GM12874 (cell line): ENCODE data around the gene TMEM178B.

Source experiments
- TF ChIP-seq, protein P1 (sequence below): IDR thresholded peaks from 2 replicates; pipeline ENCODE4 v1.5.1; 2011; ENCODE audit warnings: low read depth, mild to moderate bottlenecking, control low read depth, low read length, moderate library complexity; ENCODE audit not compliant: insufficient read depth

The TMEM178B gene

DNA sequence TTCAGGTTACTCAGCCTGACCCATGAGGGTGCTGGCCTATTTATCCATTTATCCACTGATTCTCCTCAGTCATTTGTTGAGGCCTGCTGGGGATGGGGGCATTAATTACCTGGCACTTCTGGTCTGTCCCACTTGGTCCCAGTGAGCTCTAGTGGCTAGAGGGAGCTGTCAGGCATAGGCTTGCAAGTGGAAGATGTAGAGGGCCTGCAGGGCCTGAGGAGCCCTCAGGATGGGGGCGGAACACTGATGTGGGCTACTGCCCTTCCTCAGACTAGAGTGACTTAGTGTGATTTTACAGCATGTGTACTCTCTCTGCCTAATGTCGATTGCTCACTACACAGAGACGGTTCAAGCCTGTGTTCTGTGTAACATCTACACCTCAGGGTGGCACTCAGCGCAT is 45.3 kb downstream of the TMEM178B start:
- TF ChIP-seq, protein P1, sequence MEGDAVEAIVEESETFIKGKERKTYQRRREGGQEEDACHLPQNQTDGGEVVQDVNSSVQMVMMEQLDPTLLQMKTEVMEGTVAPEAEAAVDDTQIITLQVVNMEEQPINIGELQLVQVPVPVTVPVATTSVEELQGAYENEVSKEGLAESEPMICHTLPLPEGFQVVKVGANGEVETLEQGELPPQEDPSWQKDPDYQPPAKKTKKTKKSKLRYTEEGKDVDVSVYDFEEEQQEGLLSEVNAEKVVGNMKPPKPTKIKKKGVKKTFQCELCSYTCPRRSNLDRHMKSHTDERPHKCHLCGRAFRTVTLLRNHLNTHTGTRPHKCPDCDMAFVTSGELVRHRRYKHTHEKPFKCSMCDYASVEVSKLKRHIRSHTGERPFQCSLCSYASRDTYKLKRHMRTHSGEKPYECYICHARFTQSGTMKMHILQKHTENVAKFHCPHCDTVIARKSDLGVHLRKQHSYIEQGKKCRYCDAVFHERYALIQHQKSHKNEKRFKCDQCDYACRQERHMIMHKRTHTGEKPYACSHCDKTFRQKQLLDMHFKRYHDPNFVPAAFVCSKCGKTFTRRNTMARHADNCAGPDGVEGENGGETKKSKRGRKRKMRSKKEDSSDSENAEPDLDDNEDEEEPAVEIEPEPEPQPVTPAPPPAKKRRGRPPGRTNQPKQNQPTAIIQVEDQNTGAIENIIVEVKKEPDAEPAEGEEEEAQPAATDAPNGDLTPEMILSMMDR, result no peak

DNA sequence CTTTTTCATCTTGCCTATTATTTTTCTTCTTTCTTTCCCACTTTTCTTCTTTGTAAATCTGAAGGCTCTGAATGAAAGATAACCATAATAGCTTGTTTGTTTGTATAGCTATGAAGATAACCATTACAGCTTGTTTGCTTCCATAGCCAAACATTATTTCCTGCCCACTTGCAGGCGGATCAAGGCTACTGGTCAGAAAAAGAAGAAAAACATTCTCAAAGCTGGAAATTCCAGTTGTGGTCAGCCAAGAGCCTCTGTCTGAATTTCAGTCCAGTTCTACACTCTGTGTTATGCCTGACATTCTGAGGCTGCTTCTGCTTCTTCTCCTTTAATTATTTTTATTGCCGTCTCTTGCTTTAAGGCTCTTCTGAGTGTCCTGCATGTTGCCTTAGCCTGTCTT is 48.9 kb downstream of the TMEM178B start:
- TF ChIP-seq, protein P1, result no peak

DNA sequence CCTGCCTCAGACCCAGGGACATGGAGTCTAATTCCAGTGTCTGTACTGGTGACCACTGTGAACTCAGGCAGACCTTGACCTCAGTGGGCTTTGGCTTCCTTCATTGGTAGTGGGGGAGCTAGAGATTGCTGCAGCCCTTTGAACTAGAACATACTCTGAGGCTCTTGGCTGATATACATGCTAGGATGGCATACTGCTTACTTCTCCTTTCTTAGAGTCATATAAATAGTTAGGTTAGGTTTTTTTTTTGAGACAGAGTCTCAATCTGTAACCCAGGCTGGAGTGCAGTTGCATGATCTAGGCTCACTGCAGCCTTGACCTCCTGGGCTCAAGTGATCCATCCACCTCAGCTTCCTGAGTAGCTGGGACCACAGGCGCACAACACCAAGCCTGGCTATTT is 49.7 kb downstream of the TMEM178B start:
- TF ChIP-seq, protein P1, result no peak

DNA sequence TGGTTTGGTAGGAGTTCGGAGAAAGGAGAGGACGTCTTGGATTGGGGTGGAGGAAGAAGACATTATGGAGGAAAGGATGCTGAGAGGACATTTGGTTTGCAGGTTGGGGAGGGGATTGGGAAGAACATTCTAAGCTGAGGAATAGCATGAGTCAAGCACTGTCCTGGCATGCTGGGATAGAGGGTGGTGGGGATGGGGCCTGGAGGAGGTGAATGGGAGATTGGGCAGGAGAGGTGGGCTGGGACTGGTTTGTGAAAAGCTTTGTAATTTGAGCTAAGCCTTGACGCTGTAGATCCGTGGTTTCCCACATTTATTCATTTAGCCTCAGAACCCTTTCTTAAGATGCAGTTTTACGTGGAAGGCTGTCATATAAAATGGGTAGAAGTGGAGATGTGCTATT is 52.2 kb downstream of the TMEM178B start:
- TF ChIP-seq, protein P1, result no peak

DNA sequence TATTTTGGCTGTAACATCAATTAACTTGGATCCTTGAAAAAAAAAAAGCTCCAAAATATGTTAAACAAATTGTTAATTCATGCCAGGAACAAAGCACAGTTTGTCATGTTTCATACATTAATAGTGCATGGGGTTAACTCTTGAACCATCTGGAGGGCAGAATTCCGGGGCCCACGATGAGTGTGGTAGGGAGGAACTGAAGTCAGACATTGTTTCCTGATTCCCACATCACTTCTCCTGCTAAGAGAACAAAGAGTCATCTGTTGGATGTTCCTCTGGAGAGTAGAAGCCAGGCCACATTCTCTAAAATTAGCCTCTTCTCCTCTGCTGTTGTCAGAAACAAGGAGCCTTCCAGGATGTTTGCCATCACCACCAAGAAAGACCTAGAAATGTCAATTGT is 54.6 kb downstream of the TMEM178B start:
- TF ChIP-seq, protein P1, result no peak

- TF ChIP-seq, protein P1, result no peak
Observed at GRCh38 chr7:141128931-141129330, 55.1 kb downstream of the TMEM178B start.

- TF ChIP-seq, protein P1, result no peak
Observed at GRCh38 chr7:141132671-141133070, 58.8 kb downstream of the TMEM178B start.

GRCh38 chr7:141133646-141134045 is 59.8 kb downstream of the TMEM178B start:
- TF ChIP-seq, protein P1, result no peak
